ENCODE measurements around the gene CCL1. TPM values are rescaled to one million over a fixed set of nuclear protein-coding genes. Genes with fewer than 3 reads are reported as not detected.

The CCL1 gene
- total and polyA plus RNA-seq, 4 donors, result not detected

DNA sequence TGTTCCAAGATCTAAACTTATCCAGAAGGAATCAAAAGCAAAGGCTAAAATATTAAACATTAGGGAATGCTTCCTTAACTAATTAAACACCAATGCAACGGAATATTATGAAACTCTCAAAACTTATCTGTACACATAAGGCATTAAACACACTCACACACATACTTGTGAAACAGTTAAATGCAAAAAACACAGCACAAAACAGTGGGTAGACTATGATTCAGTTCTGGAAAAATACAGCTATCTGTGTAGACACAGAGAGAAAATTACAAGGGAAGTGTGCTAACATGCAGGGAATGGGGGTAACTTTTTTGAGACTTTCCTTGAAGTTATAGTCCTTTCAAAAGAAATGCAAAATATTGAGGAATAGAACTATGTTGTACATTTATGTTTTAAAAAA lies 36.7 kb upstream of the CCL1 start:
- no peaks in the 10 kb centered on the region for H3K4me1 ChIP-seq (ENCODE audit: control insufficient read depth in 4 of 4, insufficient read depth in 4 of 4, low read length in 3 of 4)
- no peak for DNase-seq (ENCODE audit: low spot score)
- H3K4me3 ChIP-seq (ENCODE audit: low read depth in 1 of 3, low read length in 3 of 3), result no peak overlapping the region
- no peaks in the 10 kb centered on the region for H3K9me3 ChIP-seq (ENCODE audit: control insufficient read depth in 4 of 4, low read length in 3 of 4)
- WGBS, result 51% methylated on average over 1 of the region's 1 CpG
- H3K36me3 ChIP-seq (ENCODE audit: control insufficient read depth in 4 of 4, insufficient read depth in 3 of 4, low read depth in 1 of 4, low read length in 3 of 4), result no peaks in the 10 kb centered on the region
- no peak overlapping the region for H3K9ac ChIP-seq (ENCODE audit: low read depth in 1 of 2, low read length in 2 of 2)
- H3K27ac ChIP-seq (ENCODE audit: low read depth in 1 of 2, low read length in 2 of 2), result no peak overlapping the region
- no peaks in the 10 kb centered on the region for H3K27me3 ChIP-seq (ENCODE audit: control insufficient read depth in 4 of 4, insufficient read depth in 4 of 4, low read length in 3 of 4)
- TF ChIP-seq, protein P1, sequence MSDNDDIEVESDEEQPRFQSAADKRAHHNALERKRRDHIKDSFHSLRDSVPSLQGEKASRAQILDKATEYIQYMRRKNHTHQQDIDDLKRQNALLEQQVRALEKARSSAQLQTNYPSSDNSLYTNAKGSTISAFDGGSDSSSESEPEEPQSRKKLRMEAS (IDR thresholded peaks at IDR 0.05), result no peak
- TF ChIP-seq, protein P2, sequence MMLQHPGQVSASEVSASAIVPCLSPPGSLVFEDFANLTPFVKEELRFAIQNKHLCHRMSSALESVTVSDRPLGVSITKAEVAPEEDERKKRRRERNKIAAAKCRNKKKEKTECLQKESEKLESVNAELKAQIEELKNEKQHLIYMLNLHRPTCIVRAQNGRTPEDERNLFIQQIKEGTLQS (IDR thresholded peaks at IDR 0.05), result no peak
- TF ChIP-seq, protein P3, sequence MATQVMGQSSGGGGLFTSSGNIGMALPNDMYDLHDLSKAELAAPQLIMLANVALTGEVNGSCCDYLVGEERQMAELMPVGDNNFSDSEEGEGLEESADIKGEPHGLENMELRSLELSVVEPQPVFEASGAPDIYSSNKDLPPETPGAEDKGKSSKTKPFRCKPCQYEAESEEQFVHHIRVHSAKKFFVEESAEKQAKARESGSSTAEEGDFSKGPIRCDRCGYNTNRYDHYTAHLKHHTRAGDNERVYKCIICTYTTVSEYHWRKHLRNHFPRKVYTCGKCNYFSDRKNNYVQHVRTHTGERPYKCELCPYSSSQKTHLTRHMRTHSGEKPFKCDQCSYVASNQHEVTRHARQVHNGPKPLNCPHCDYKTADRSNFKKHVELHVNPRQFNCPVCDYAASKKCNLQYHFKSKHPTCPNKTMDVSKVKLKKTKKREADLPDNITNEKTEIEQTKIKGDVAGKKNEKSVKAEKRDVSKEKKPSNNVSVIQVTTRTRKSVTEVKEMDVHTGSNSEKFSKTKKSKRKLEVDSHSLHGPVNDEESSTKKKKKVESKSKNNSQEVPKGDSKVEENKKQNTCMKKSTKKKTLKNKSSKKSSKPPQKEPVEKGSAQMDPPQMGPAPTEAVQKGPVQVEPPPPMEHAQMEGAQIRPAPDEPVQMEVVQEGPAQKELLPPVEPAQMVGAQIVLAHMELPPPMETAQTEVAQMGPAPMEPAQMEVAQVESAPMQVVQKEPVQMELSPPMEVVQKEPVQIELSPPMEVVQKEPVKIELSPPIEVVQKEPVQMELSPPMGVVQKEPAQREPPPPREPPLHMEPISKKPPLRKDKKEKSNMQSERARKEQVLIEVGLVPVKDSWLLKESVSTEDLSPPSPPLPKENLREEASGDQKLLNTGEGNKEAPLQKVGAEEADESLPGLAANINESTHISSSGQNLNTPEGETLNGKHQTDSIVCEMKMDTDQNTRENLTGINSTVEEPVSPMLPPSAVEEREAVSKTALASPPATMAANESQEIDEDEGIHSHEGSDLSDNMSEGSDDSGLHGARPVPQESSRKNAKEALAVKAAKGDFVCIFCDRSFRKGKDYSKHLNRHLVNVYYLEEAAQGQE (IDR thresholded peaks at IDR 0.05), result no peak
- TF ChIP-seq FOXA2 (IDR thresholded peaks at IDR 0.05) (no peak), NR2F2 (IDR thresholded peaks at IDR 0.05) (no peak), HNF4G (IDR thresholded peaks at IDR 0.05) (no peak), FOXA1 (IDR thresholded peaks at IDR 0.05) (no peak), RXRA (IDR thresholded peaks at IDR 0.05) (no peak), EGR1 (IDR thresholded peaks at IDR 0.05; ENCODE audit: low read depth in 2 of 2) (no peak), JUND (IDR thresholded peaks at IDR 0.05) (no peak), GABPA (IDR thresholded peaks at IDR 0.05 in 1 of 2, conservative IDR thresholded peaks at IDR 0.05 in 1 of 2) (no peak), SP1 (IDR thresholded peaks at IDR 0.05) (no peak), HNF4A (conservative IDR thresholded peaks at IDR 0.05) (no peak), CTCF (IDR thresholded peaks at IDR 0.05; ENCODE audit: low read depth, low read length, missing input control) (no peak), YY1 (IDR thresholded peaks at IDR 0.05) (no peak), TAF1 (conservative IDR thresholded peaks at IDR 0.05) (no peak), RAD21 (IDR thresholded peaks at IDR 0.05) (no peak)
- TF ChIP-seq, protein P4, sequence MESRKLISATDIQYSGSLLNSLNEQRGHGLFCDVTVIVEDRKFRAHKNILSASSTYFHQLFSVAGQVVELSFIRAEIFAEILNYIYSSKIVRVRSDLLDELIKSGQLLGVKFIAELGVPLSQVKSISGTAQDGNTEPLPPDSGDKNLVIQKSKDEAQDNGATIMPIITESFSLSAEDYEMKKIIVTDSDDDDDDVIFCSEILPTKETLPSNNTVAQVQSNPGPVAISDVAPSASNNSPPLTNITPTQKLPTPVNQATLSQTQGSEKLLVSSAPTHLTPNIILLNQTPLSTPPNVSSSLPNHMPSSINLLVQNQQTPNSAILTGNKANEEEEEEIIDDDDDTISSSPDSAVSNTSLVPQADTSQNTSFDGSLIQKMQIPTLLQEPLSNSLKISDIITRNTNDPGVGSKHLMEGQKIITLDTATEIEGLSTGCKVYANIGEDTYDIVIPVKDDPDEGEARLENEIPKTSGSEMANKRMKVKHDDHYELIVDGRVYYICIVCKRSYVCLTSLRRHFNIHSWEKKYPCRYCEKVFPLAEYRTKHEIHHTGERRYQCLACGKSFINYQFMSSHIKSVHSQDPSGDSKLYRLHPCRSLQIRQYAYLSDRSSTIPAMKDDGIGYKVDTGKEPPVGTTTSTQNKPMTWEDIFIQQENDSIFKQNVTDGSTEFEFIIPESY (IDR thresholded peaks at IDR 0.05), result no peak
